Pulmonary artery endothelial cell (primary cell): Measurements from ENCODE around the gene FALEC. TPM values are rescaled to one million over a fixed set of nuclear protein-coding genes. Genes with fewer than 3 reads are reported as not detected.

Experiments
- DNase-seq: peaks from one replicate; pipeline ENCODE4 v3.0.0-alpha.2; 2011; ENCODE audit warnings: low read depth, low spot score
- total RNA-seq: library from RNA; depleted of rRNA; stranded (reverse); fragments of >200 nt; gene quantifications from 2 replicates; pipeline ENCODE4 v1.2.3, GENCODE V29; 2014

Gene FALEC
- total RNA-seq, 1 donor from 2014 or later: 0.20 TPM

DNA sequence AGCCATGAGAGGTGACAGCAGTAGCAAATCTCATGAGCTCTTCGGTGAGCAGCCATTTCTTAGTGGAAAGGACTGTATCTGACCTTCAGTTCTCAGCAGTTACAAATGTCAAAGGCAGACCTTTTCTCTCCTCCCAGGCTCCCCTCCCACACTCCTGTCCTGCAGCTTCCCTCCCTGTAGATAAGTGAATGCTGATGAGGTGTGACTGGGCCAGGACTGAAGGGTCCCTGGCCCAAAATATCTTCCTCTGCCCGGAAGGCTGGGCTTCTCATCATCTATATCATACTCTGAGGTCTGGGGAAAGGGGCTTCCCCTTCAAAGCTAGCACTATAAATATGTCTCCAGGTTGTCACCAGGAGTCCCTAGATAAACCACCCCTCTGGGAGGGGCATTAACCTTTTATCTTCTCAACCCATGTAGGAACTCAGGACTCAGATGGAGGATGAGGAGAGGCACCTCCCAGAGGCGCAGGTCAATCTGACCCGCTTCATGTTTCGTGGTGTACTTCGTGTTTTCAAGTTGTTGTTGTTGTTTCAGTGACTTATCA, 30.0 kb downstream of the FALEC start:
- no peak for DNase-seq

DNA sequence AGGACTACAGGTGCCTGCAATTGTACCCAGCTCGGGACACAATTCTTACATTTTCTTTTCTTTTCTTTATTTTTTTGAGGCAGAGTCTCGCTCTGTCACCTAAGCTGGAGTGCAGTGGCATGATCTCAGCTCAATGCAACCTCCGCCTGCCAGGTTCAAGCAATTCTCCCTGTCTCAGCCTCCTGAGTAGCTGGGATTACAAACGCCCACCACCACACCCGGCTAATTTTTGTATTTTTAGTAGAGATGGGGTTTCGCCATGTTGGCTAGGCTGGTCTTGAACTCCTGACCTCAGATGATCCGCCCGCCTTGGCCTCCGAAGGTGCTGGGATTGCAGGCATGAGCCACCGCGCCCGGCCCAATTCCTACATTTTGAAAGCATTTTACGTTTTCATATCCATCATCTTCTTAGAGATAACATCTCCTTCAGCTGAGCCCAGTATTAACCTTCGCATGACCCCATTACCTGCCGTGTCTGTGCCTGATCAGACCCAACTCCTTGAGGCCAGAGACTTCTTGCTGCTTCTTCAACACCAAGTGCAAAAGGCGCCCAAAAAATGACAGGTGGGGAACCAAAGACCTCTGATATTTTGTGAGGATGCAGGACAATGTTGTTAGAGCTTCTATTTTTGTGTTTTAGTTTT, 30.9 kb downstream of the FALEC start:
- no peak for DNase-seq

DNA sequence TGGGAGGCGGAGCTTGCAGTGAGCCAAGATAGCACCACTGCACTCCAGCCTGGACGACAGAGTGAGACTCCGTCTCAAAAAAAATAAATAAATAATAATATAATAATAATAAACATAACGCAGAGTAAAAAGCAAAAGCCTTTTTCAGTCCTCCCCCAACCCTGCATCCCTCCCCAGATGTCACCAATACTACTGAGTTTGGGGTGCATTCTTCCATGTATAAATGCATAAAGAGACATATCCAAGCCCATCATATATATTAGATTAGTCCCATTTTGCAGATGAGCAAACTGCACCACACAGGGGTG, 32.7 kb downstream of the FALEC start:
- no peak for DNase-seq

DNA sequence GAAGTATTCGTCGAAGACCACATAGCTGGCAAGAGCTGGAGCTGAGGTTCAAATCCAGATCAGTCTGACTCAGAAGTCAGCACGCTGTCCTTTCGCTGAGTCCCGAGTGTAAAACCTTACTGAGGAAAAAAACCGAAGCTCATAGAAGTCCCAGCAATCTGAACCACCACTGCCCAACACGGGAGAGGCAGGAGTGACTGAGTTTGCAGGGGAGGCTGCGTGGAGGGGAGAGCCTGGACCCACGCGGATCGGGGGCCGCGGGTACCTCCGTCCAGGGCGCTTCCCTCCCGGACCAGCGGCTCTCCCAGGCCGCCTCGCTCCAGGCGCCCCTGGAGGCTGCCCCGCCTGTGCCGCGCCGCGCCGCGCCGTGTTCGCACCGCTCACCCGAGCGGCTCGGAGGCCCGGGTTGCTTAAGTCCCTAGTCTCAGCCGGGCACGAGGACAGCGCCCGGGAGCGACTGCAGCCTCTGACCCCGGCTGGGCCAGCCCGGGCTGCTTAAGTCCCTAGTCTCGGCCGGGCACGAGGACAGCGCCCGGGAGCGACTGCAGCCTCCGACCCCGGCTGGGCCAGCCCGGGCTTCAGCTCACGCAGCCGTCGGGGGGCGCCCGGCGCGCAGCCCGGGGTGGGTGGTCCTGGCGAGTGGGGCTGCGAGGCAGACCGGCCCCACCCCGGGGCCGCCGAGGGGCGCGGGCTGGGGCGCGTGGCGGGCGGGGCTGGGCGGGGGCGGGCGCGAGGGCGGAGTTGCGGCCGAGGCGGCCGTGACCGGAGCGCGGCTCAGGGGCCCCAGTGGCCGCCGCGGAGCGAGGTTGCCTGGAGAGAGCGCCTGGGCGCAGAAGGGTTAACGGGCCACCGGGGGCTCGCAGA, 33.3 kb downstream of the FALEC start, which contains the start of gene ADAMTSL4:
Gene ADAMTSL4 (plus strand): TSS at position 777 of the 864 bp plus-strand sequence. CDS start 2,881 bp downstream, outside the sequence.
- DNase-seq: no peak

DNA sequence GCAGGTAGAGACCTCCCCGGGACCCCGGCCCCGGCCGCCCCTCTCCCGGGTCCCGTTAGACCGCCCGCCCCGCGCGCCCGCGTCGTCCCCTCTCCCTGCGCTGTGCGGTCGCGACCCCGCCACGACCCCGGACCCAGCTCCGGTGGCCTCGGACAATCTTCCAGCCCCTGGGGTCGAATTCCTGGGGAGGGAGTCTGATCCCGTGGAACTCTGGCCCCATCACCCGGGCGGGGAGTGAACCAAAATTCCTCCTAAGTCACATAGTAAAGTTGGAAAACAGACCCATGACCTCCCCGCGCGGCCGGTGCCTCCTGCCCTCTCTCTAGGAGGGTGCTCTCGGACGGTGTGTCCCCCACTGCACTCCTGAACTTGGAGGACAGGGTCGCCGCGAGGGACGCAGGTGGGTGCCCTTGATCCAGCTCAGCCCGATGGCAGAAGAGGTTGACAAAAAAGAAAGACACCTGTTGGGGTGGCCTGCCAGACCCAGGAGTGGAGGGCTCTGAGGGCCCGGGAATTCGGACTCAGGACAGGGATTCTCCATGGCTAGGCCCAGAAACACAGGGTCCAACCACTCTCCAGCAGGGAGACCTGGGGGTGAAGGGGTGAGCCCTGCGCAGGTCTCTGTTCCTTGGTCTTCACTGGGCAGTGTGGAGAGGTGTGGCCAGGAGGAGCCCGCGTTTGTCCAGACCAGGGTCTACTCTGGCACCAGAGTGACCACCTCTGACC, 34.1 kb downstream of the FALEC start:
- no peak for DNase-seq

DNA sequence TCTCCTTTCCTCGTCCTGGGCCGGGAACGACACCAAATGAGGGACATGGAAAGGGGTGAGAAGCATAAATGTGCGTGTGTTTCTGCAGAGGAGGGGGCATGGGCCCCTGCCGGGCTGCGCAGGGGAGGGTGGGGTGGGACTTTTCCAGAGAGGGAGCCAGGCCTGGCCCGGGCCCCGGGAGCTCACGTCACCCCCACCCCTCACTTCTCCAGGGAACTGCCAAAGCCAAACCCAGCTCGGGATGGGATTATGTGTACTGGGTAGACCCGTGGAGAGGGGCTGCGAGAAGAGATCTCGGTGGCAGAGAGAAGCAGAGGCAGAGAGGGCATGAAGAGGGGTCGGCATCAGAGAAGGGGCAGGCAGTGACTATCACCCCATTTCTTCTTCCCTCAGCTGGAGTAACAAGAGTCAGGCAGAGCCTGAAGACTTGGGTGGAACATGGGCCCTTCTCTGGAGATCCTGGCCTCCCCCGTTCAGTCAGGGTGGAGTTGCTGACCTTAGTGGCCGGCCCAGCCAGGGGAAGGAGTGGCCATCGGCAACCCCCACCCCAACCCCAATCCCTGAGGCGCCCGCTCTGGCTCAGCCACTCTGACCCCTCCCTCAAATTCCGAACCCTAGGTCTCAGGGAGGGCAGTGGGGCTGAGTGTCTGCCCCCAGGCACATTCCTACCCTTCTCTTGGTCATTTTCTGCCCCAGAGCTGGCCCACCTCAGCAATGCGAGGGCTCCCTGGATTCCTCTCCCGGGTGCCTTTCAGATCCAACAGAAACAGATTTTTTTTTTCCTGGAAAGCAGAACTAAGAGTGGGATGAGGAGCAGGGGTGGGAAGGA, 34.9 kb downstream of the FALEC start:
- no peak for DNase-seq

DNA sequence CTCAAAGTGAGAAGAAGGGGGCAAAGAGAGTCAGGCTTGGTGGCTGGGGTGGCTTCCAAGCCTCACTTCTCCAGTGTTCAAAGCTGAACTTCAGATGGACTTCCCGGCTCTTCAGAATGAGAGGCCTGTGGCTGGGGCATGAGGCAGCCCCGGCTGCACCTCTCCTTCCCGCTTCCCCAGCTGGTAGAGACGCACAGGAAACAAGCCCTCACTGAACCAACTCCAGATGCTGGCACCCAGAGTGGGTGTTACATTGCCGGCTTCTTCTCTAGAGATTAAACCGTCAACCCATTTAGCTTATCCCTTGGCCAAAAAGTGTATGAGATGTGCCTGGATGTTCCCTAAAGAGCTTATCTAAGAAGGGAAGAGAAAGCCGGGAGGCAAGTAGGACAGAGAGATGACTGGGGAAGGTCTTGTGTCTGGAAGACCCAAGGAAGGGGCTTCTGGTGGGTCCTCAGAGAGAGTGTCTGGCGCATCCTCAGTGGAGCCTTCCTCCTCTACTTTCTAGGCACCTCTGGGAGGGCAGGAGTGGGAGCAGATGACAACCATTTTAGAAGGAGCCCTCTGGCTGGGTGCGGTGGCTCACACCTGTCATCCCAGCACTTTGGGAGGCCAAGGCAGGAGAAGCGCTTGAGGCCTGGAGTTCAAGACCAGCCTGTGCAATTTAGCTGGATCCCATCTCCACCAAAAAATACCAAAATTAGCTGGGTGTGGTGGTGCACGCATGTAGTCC, 35.7 kb downstream of the FALEC start:
- DNase-seq: no peak

DNA sequence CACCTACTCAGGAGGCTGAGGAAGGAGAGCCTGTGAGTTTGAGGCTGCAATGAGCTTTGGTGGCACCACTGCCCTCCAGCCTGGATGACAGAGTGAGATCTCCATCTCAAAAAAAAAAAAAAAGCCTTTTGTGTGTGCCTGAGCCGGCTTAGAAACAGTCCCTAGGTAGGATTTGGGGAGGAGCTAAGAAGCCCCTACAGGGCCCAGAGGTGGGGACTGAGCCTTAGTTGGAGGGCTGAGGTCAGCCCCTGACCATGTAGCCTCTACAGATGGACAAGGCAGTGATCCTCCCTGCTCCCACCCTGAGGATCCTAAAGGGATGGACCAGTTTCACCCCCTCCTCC, 36.2 kb downstream of the FALEC start:
- DNase-seq: no peak

DNA sequence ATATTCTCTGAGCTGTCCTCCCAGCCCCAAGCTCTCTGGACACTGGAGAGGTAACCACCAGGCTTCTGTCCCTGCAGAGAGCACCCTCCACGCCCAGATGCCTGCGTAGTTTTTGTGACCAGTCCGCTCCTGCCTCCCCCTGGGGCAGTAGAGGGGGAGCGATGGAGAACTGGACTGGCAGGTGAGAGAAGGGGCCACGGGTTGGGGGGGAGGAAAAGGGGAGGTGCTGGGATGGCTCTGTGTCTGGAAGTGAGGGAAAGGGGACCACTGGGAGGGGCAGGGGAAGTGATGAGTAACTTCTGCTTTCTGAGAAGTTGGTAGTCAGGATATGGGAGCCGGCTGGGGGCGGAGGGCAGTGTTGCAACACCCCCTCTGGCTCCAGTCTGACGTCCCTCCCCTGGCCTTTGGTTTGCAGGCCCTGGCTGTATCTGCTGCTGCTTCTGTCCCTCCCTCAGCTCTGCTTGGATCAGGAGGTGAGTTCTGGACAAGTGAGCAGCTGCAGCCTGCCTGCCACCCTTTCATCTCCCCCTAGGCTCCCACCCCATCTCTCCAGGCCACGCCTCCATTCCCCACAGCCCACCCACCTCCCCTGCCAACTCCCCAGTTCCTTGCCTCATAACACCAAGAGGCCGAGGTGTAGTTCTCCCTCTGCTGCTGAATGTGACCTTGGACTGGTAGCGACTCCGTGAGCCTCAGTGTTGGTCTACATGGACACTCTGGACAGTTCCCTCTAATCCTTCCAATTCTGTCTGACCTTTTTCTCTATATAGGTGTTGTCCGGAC, 36.8 kb downstream of the FALEC start:
- DNase-seq: no peak

DNA sequence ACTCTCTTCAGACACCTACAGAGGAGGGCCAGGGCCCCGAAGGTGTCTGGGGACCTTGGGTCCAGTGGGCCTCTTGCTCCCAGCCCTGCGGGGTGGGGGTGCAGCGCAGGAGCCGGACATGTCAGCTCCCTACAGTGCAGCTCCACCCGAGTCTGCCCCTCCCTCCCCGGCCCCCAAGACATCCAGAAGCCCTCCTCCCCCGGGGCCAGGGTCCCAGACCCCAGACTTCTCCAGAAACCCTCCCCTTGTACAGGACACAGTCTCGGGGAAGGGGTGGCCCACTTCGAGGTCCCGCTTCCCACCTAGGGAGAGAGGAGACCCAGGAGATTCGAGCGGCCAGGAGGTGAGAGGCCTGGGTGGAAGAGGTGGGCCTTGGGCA, 37.3 kb downstream of the FALEC start:
- no peak for DNase-seq

DNA sequence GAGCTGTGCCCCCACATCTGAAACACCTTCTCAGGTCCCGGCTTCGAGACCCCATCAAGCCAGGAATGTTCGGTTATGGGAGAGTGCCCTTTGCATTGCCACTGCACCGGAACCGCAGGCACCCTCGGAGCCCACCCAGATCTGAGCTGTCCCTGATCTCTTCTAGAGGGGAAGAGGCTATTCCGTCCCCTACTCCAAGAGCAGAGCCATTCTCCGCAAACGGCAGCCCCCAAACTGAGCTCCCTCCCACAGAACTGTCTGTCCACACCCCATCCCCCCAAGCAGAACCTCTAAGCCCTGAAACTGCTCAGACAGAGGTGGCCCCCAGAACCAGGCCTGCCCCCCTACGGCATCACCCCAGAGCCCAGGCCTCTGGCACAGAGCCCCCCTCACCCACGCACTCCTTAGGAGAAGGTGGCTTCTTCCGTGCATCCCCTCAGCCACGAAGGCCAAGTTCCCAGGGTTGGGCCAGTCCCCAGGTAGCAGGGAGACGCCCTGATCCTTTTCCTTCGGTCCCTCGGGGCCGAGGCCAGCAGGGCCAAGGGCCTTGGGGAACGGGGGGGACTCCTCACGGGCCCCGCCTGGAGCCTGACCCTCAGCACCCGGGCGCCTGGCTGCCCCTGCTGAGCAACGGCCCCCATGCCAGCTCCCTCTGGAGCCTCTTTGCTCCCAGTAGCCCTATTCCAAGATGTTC, 38.0 kb downstream of the FALEC start:
- DNase-seq: no peak

DNA sequence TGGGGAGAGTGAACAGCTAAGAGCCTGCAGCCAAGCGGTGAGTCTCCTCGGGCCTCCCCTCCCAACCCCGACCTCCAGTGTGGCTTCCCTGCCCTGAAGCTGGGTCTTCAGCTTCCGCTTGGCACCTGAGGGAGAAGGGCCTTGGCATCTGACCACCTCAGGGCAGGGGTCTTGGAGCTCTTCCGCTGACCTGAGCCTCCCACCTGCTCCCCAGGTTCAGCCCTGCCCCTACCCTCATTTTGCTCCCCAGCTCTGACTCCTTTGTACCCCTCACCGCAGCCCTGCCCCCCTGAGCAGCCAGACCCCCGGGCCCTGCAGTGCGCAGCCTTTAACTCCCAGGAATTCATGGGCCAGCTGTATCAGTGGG, 38.5 kb downstream of the FALEC start:
- no peak for DNase-seq

DNA sequence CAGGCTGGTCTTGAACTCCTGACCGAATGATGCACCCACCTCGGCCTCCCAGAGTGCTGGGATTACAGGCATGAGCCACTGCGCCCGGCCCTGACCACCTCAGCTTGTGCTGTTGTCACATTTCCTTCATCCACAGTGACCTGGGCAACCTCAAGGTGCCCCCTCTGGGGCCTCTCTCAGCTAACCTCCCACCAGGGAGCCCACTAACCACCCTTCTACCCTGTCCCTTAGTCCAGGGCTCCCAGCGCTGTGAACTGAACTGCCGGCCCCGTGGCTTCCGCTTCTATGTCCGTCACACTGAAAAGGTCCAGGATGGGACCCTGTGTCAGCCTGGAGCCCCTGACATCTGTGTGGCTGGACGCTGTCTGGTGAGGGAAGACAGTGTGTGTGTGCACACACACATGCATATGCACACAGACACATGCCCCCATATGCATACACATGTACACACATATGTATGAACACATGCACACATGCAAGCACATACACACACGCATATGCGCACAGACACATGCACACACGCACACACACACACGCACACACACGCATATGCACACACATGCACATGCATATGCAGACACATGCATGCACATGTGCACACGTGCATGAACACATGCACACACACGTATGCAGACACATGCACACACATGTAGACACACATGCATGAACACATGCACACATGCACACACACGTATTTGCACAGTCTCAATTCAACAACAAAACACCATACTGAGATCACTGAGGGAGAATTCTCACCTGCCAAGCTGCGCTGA, 39.8 kb downstream of the FALEC start:
- no peak for DNase-seq

DNA sequence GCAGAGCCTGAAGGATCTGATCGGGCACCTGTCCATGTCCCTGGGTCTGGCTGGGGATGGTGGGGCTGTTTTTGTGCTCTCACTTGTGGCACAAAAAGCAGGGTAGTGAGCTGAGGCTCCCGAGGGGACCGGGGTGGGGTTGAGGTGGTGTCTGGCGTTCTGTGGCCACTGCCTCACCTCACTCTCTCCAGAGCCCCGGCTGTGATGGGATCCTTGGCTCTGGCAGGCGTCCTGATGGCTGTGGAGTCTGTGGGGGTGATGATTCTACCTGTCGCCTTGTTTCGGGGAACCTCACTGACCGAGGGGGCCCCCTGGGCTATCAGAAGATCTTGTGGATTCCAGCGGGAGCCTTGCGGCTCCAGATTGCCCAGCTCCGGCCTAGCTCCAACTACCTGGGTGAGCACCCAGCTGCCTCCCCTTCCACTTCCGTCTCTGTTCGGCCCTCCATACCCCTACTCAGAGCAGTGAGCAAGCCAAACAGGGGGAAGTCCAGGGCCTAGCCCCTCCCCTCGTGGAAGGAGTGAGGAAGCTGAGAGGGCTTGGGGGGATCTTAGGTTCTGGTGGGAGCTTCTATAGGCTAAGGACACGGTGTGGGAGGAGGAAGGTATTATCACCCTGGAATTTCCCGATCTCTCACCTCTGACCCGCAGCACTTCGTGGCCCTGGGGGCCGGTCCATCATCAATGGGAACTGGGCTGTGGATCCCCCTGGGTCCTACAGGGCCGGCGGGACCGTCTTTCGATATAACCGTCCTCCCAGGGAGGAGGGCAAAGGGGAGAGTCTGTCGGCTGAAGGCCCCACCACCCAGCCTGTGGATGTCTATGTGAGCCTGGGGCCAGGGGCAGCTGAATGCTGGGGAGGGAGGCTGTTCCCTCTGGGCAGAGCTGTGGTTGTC, 40.7 kb downstream of the FALEC start:
- no peak for DNase-seq

DNA sequence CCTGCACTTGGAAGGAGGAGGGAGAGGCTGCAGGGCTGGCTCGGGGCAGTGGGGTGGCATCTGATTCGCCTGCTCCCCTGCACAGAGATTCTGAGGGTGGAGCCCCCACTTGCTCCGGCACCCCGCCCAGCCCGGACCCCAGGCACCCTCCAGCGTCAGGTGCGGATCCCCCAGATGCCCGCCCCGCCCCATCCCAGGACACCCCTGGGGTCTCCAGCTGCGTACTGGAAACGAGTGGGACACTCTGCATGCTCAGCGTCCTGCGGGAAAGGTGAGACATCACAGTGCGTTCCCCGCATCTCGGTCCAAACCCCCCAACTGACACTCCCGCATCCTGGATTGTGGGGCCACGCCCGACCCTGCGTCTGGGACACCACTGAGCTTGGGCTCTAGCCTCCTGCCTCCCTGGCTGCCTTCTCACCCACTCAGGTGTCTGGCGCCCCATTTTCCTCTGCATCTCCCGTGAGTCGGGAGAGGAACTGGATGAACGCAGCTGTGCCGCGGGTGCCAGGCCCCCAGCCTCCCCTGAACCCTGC, 41.6 kb downstream of the FALEC start:
- DNase-seq: no peak

DNA sequence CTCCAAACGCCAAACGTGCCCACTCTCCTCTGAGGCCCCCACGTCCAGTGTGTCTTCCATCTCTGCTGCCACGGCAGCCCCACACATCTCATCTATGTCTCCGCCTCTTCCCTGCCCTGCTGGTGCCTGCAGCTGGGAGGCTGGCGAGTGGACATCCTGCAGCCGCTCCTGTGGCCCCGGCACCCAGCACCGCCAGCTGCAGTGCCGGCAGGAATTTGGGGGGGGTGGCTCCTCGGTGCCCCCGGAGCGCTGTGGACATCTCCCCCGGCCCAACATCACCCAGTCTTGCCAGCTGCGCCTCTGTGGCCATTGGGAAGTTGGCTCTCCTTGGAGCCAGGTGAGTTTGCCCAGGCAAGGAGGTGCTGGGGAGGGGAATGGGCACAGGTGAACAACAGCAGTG, 42.3 kb downstream of the FALEC start:
- no peak for DNase-seq

DNA sequence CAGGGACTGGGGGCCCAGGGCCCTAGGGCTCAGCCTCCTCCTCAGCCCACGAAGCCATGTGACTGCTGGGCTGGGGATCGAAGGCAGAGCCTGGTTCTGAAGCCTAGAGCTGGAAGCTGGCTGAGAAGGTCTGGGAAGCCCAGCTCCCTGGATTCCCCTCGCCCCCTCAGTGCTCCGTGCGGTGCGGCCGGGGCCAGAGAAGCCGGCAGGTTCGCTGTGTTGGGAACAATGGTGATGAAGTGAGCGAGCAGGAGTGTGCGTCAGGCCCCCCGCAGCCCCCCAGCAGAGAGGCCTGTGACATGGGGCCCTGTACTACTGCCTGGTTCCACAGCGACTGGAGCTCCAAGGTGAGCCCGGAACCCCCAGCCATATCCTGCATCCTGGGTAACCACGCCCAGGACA, 42.8 kb downstream of the FALEC start:
- DNase-seq: no peak
